Endothelial cell of umbilical vein (primary cell): Measurements from ENCODE around the gene PTPN13.
"Not testable (repeated sequence)": the region's sequence is repeated elsewhere in the genome, so short reads cannot be mapped to it uniquely, and the experiment has no call there.

Experiments
- EZH2 ChIP-seq: IDR thresholded peaks from 2 replicates; pipeline ENCODE4 v1.6.1; 2012; ENCODE audit warnings: borderline replicate concordance, low read depth, mild to moderate bottlenecking, moderate library complexity, low read length, inconsistent platforms; ENCODE audit not compliant: severe bottlenecking
- FOS ChIP-seq: IDR thresholded peaks from 2 replicates; pipeline ENCODE4 v1.6.1; 2011; ENCODE audit warnings: mild to moderate bottlenecking, low read length, moderate library complexity, borderline replicate concordance; ENCODE audit not compliant: insufficient read depth
- GATA2 ChIP-seq: IDR thresholded peaks from 2 replicates; pipeline ENCODE4 v1.7.0; 2011; ENCODE audit warnings: low read depth, mild to moderate bottlenecking, moderate library complexity, mixed read lengths, low read length; ENCODE audit not compliant: insufficient read length, insufficient read depth
- JUN ChIP-seq: IDR thresholded peaks from 2 replicates; pipeline ENCODE4 v1.6.1; 2011; ENCODE audit warnings: borderline replicate concordance, low read depth; ENCODE audit not compliant: insufficient read length, insufficient read depth
- MYC ChIP-seq: IDR thresholded peaks from one replicate; pipeline ENCODE4 v1.6.1; 2011; ENCODE audit warnings: mild to moderate bottlenecking, low read depth, low read length
- POLR2A ChIP-seq: IDR thresholded peaks from 2 replicates; pipeline ENCODE4 v1.6.1; 2012; ENCODE audit warnings: low read depth, mild to moderate bottlenecking, control low read depth, low read length
- POLR2AphosphoS5 ChIP-seq: IDR thresholded peaks from 2 replicates; pipeline ENCODE4 v1.6.1; 2012; ENCODE audit warnings: low read depth, mild to moderate bottlenecking, control low read depth, low read length, moderate library complexity; ENCODE audit not compliant: insufficient read depth
- TF ChIP-seq, protein P1 (sequence below), 2 donors: IDR thresholded peaks; 1 replicate in 1 of 2; 2 replicates in 1 of 2; pipeline ENCODE4 v1.5.1; 2011; ENCODE audit warnings: low read length in 2 of 2, mild to moderate bottlenecking in 2 of 2, moderate library complexity in 2 of 2, control low read depth in 1 of 2, inconsistent platforms in 1 of 2, low read depth in 1 of 2; ENCODE audit not compliant: insufficient read depth in 1 of 2; ENCODE audit errors: extremely low read depth in 1 of 2
- TF ChIP-seq, protein P2 (sequence below): IDR thresholded peaks from 2 replicates; pipeline ENCODE4 v1.6.1; 2011; ENCODE audit not compliant: insufficient read depth, insufficient read length

DNA sequence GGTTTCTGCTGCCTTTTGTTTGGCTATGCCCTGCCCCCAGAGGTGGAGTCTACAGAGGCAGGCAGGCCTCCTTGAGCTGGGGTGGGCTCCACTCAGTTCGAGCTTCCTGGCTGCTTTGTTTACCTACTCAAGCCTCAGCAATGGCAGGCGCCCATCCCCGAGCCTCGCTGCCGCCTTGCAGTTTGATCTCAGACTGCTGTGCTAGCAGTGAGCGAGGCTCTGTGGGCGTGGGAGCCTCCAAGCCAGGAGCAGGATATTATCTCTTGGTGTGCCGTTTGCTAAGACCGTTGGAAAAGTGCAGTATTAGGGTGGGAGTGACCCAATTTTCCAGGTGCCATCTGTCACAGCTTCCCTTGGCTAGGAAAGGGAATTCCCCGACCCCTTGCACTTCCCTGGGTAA, 62.7 kb downstream of the PTPN13 start:
- TF ChIP-seq POLR2A, POLR2AphosphoS5, EZH2, MYC, FOS, JUN, GATA2: not testable (repeated sequence)
- TF ChIP-seq, protein P1, sequence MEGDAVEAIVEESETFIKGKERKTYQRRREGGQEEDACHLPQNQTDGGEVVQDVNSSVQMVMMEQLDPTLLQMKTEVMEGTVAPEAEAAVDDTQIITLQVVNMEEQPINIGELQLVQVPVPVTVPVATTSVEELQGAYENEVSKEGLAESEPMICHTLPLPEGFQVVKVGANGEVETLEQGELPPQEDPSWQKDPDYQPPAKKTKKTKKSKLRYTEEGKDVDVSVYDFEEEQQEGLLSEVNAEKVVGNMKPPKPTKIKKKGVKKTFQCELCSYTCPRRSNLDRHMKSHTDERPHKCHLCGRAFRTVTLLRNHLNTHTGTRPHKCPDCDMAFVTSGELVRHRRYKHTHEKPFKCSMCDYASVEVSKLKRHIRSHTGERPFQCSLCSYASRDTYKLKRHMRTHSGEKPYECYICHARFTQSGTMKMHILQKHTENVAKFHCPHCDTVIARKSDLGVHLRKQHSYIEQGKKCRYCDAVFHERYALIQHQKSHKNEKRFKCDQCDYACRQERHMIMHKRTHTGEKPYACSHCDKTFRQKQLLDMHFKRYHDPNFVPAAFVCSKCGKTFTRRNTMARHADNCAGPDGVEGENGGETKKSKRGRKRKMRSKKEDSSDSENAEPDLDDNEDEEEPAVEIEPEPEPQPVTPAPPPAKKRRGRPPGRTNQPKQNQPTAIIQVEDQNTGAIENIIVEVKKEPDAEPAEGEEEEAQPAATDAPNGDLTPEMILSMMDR (IDR thresholded peaks at IDR 0.05; ENCODE audit: extremely low read depth in 1 of 2, insufficient read depth in 1 of 2, low read depth in 1 of 2, low read length in 2 of 2), result not testable (repeated sequence)
- TF ChIP-seq, protein P2, sequence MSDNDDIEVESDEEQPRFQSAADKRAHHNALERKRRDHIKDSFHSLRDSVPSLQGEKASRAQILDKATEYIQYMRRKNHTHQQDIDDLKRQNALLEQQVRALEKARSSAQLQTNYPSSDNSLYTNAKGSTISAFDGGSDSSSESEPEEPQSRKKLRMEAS, result not testable (repeated sequence)
